Measurements from ENCODE around the gene RBFOX1. TPM values are rescaled to one million over a fixed set of nuclear protein-coding genes. Genes with fewer than 3 reads are reported as not detected.

Gene RBFOX1
- total RNA-seq, 6 donors from 2014 or later = not detected

DNA sequence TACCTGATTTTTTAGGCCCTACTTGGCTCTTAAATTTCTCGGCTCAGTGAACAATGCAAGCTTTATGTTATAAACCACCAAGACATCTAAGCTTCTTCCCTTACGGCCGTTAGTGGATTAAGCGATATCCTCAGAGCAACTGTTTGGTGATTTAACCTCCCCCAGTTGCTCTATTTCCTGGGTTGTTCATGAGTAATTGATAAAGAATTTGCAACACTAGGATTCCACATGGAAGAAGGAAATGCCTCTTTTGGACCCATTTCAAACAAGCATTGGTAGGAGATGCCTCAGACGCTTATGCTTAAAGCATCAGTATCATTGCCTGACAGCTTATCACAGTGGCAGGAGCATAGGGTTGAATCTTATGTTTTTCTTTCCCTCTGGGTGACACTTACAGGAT, 65.3 kb downstream of the RBFOX1 start:
- H3K4me3 ChIP-seq = no peak overlapping the region
- no peaks in the 10 kb centered on the region for H3K9me3 ChIP-seq
- DNase-seq (no peak), ATAC-seq (ENCODE audit: low FRiP score in 2 of 2) (no peak)
- TF ChIP-seq, protein P1, sequence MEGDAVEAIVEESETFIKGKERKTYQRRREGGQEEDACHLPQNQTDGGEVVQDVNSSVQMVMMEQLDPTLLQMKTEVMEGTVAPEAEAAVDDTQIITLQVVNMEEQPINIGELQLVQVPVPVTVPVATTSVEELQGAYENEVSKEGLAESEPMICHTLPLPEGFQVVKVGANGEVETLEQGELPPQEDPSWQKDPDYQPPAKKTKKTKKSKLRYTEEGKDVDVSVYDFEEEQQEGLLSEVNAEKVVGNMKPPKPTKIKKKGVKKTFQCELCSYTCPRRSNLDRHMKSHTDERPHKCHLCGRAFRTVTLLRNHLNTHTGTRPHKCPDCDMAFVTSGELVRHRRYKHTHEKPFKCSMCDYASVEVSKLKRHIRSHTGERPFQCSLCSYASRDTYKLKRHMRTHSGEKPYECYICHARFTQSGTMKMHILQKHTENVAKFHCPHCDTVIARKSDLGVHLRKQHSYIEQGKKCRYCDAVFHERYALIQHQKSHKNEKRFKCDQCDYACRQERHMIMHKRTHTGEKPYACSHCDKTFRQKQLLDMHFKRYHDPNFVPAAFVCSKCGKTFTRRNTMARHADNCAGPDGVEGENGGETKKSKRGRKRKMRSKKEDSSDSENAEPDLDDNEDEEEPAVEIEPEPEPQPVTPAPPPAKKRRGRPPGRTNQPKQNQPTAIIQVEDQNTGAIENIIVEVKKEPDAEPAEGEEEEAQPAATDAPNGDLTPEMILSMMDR (IDR thresholded peaks at IDR 0.05) = no peak
- TF ChIP-seq POLR2A (IDR thresholded peaks at IDR 0.05) (no peak), POLR2AphosphoS5 (IDR thresholded peaks at IDR 0.05) (no peak), EP300 (IDR thresholded peaks at IDR 0.05) (no peak)
- WGBS, 2 donors = 82 to 85% methylated on average over 5 of the region's 5 CpGs
- no peaks in the 10 kb centered on the region for H3K27me3 ChIP-seq
- H3K36me3 ChIP-seq = no peaks in the 10 kb centered on the region
- H3K4me1 ChIP-seq = no peaks in the 10 kb centered on the region
- H3K27ac ChIP-seq = no peak overlapping the region

DNA sequence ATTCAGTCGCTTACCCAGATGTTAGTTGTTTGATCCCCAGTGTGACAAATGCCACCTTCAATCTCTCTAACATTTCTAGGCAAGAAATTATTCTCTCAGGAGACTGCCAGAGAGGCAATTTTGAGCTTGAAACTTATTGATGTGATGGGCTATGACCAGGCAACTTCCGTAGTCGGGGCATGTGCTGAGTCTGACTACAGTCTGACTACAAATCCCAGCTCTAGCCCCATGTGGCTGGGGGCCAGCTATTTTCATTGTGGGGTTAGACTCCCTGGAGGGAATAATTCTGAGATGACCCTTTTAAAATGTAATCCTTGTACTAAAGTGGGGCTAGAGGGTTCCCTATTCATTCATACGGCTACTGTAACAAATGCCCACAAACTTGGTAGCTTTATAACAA, 65.9 kb downstream of the RBFOX1 start:
- H3K4me3 ChIP-seq = no peak overlapping the region
- no peaks in the 10 kb centered on the region for H3K4me1 ChIP-seq
- ATAC-seq (ENCODE audit: low FRiP score in 2 of 2) = no peak
- no peak overlapping the region for H3K27ac ChIP-seq
- H3K9me3 ChIP-seq = no peaks in the 10 kb centered on the region
- TF ChIP-seq EP300 (IDR thresholded peaks at IDR 0.05) (no peak), POLR2AphosphoS5 (IDR thresholded peaks at IDR 0.05) (no peak), POLR2A (IDR thresholded peaks at IDR 0.05) (no peak)
- TF ChIP-seq, protein P1 (IDR thresholded peaks at IDR 0.05) = no peak
- no peak for DNase-seq
- H3K27me3 ChIP-seq = no peaks in the 10 kb centered on the region
- 94 to 95% methylated on average over 4 of the region's 4 CpGs for WGBS, 2 donors
- H3K36me3 ChIP-seq = no peaks in the 10 kb centered on the region

- H3K4me3 ChIP-seq = no peak overlapping the region
- no peaks in the 10 kb centered on the region for H3K9me3 ChIP-seq
- TF ChIP-seq POLR2A (IDR thresholded peaks at IDR 0.05) (no peak), EP300 (IDR thresholded peaks at IDR 0.05) (no peak), POLR2AphosphoS5 (IDR thresholded peaks at IDR 0.05) (no peak)
- TF ChIP-seq, protein P1 (IDR thresholded peaks at IDR 0.05) = no peak
- no peaks in the 10 kb centered on the region for H3K36me3 ChIP-seq
- WGBS, 2 donors = 90 to 94% methylated on average over 7 of the region's 7 CpGs
- no peaks in the 10 kb centered on the region for H3K27me3 ChIP-seq
- no peak overlapping the region for H3K27ac ChIP-seq
- DNase-seq = no peak
- H3K4me1 ChIP-seq = no peaks in the 10 kb centered on the region
- ATAC-seq (ENCODE audit: low FRiP score in 2 of 2) = no peak
Measured at GRCh38 chr16:7399296-7399695, 66.7 kb downstream of the RBFOX1 start.

GRCh38 chr16:7400117-7400890, 67.7 kb downstream of the RBFOX1 start:
- H3K27me3 ChIP-seq = no peaks in the 10 kb centered on the region
- TF ChIP-seq POLR2AphosphoS5 (IDR thresholded peaks at IDR 0.05) (no peak), POLR2A (IDR thresholded peaks at IDR 0.05) (no peak), EP300 (IDR thresholded peaks at IDR 0.05) (no peak)
- TF ChIP-seq, protein P1 (IDR thresholded peaks at IDR 0.05) = no peak
- no peaks in the 10 kb centered on the region for H3K9me3 ChIP-seq
- DNase-seq = no peak
- no peak overlapping the region for H3K4me3 ChIP-seq
- no peak overlapping the region for H3K27ac ChIP-seq
- no peaks in the 10 kb centered on the region for H3K36me3 ChIP-seq
- 53 to 74% methylated on average over 5 of the region's 5 CpGs for WGBS, 2 donors
- ATAC-seq (ENCODE audit: low FRiP score in 2 of 2) = no peak
- H3K4me1 ChIP-seq = peaks cover 0 to 1% (median 0%) of the 10 kb centered on the region in 4 donors

DNA sequence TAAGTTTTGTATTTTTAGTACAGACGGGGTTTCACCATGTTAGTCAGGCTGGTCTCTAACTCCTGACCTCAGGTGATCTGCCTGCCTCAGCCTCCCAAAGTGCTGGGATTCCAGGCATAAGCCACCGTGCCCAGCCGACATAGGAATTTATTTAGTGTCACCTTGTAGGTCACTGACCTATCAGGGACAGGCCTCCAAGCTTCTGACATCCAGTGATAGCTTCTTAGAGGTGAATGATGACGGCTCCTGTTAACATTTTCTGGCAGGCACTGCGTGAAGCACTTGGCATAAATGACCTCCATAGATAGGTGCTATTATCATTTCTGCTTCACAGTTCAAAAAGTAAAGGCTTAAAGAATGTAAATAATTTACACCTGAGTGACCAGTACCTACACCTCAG, 71.6 kb downstream of the RBFOX1 start:
- no peaks in the 10 kb centered on the region for H3K36me3 ChIP-seq
- H3K4me1 ChIP-seq = peaks cover 0 to 5% (median 0%) of the 10 kb centered on the region in 4 donors
- no peak overlapping the region for H3K27ac ChIP-seq
- ATAC-seq (ENCODE audit: low FRiP score in 2 of 2) (no peak), DNase-seq (no peak)
- TF ChIP-seq POLR2A (IDR thresholded peaks at IDR 0.05) = no peak
- TF ChIP-seq, protein P1 (IDR thresholded peaks at IDR 0.05) = no peak
- no peak for TF ChIP-seq EP300 (IDR thresholded peaks at IDR 0.05)
- TF ChIP-seq POLR2AphosphoS5 (IDR thresholded peaks at IDR 0.05) = no peak
- H3K4me3 ChIP-seq = no peak overlapping the region
- H3K9me3 ChIP-seq = no peaks in the 10 kb centered on the region
- 24 to 42% methylated on average over 3 to 5 of the region's 5 CpGs for WGBS, 2 donors
- H3K27me3 ChIP-seq = no peaks in the 10 kb centered on the region
